K562 (cell line): Measurements from ENCODE around the gene ILF3. TPM values are rescaled to one million over a fixed set of nuclear protein-coding genes. Genes with fewer than 3 reads are reported as not detected.

ENCODE experiments used
- ATAC-seq: fragments of 200-7000 bp; cut with Tn5 transposase; 3 replicates; pipeline ENCODE4 v1.9.1; 2020; ENCODE audit warnings: moderate library complexity
- BruUV-seq: library from RNA; stranded (reverse); fragments of 400-500 nt; replicated peaks from 2 replicates; lab custom pipeline; 2021; lab: Mats Ljungman, UMichigan
- CTCF ChIA-PET: fragments of 300-600 bp; formaldehyde crosslinking; extraction: SDS; loops from one replicate; lab custom pipeline; 2021; ENCODE audit warnings: low intra/inter-chr PET ratio; lab: Yijun Ruan, JAX
- POLR2A ChIA-PET: fragments of 300-600, 350-650 bp; sonication (Branson Sonifier 250); formaldehyde crosslinking; extraction: SDS; loops from one replicate; lab custom pipeline; 2021; ENCODE audit warnings: antibody characterized with exemption, inconsistent platforms; lab: Yijun Ruan, JAX
- DNase-seq, 4 experiments: peaks; one replicate each; pipeline versions ENCODE4 v3.0.0 to v3.0.0-alpha.2; 2011 to 2018; ENCODE audit warnings: low spot score in 3 of 4, mixed read lengths in 3 of 4; ENCODE audit errors: extremely low read depth in 1 of 4
- FAIRE-seq: peaks from 2 replicates; lab custom pipeline; 2011; peaks lifted over from hg19 to GRCh38; lab: Jason Lieb, UNC
- H2AFZ ChIP-seq: 2 replicates; pipeline ENCODE4 v1.6.0; 2011; ENCODE audit warnings: low read depth, low read length, control low read depth, inconsistent platforms
- H3K27ac ChIP-seq: fragments of 200-600 bp; 3 replicates; pipeline ENCODE4 v1.8.0; 2011; ENCODE audit warnings: low read depth, mild to moderate bottlenecking, control low read depth, inconsistent platforms, low read length, moderate library complexity, mixed read lengths; ENCODE audit errors: extremely low read depth
- H3K27me3 ChIP-seq, 2 experiments: fragments of 300-600 bp in 1 of 2; 2 replicates in 1 of 2; 3 replicates in 1 of 2; pipeline versions ENCODE4 v1.6.0 to v1.8.0; 2011; ENCODE audit warnings: inconsistent platforms in 2 of 2, low read length in 2 of 2, mild to moderate bottlenecking in 1 of 2, mixed read lengths in 1 of 2, moderate library complexity in 1 of 2; ENCODE audit not compliant: control insufficient read depth in 2 of 2, insufficient read depth in 2 of 2
- H3K36me3 ChIP-seq: fragments of 300-600 bp; 3 replicates; pipeline ENCODE4 v1.8.0; 2011; ENCODE audit warnings: mild to moderate bottlenecking, low read length, inconsistent platforms; ENCODE audit not compliant: control insufficient read depth, insufficient read depth
- H3K4me1 ChIP-seq, 2 experiments: fragments of 200-600 bp in 1 of 2; replicated peaks in 1 of 2; 2 replicates in 1 of 2; 3 replicates in 1 of 2; pipeline versions ENCODE4 v1.5.1 to v1.8.0; 2011; ENCODE audit warnings: inconsistent platforms in 2 of 2, low read length in 2 of 2, mild to moderate bottlenecking in 1 of 2, mixed read lengths in 1 of 2, moderate library complexity in 1 of 2; ENCODE audit not compliant: control insufficient read depth in 2 of 2, insufficient read depth in 2 of 2
- H3K4me2 ChIP-seq: 2 replicates; pipeline ENCODE4 v1.6.1; 2011; ENCODE audit warnings: low read length, control low read depth, inconsistent platforms, mixed read lengths; ENCODE audit not compliant: insufficient read depth
- H3K4me3 ChIP-seq: fragments of 200-600 bp; sonication (generic), shearing (Covaris generic); 2 replicates; pipeline ENCODE4 v1.5.1; 2016; ENCODE audit warnings: control low read depth, inconsistent platforms
- H3K79me2 ChIP-seq: fragments of 200-600 bp; 3 replicates; pipeline ENCODE4 v1.8.0; 2011; ENCODE audit warnings: low read length, inconsistent platforms; ENCODE audit not compliant: control insufficient read depth, insufficient read depth
- H3K9ac ChIP-seq, 2 experiments: 2 replicates each; pipeline versions ENCODE4 v1.6.0 to v1.6.1; 2011; ENCODE audit warnings: low read depth in 2 of 2, low read length in 2 of 2, control low read depth in 1 of 2, inconsistent platforms in 1 of 2, mild to moderate bottlenecking in 1 of 2, mixed read lengths in 1 of 2; ENCODE audit not compliant: insufficient read depth in 1 of 2
- H3K9me1 ChIP-seq: one replicate; pipeline ENCODE4 v1.6.0; 2011; ENCODE audit warnings: inconsistent platforms, mild to moderate bottlenecking, low read length, moderate library complexity; ENCODE audit not compliant: control insufficient read depth, insufficient read depth
- H3K9me3 ChIP-seq: replicated peaks from 2 replicates; pipeline ENCODE4 v1.5.1; 2011; ENCODE audit warnings: low read depth, low read length, inconsistent platforms; ENCODE audit not compliant: control insufficient read depth, insufficient read depth
- H4K20me1 ChIP-seq: replicated peaks from 2 replicates; pipeline ENCODE4 v1.6.1; 2011; ENCODE audit warnings: low read length, inconsistent platforms, mixed read lengths; ENCODE audit not compliant: control insufficient read depth, insufficient read depth
- ADNP ChIP-seq: fragments of 200-800 bp; sonication (Bioruptor generic); IDR thresholded peaks from 2 replicates; pipeline ENCODE4 v1.6.1; 2016; ENCODE audit warnings: missing genetic modification characterization, missing compliant biosample characterization
- BRF1 ChIP-seq: IDR thresholded peaks from 3 replicates; pipeline ENCODE4 v1.6.1; 2011; ENCODE audit warnings: borderline replicate concordance, mild to moderate bottlenecking; ENCODE audit not compliant: insufficient read length; ENCODE audit errors: extremely low read depth
- BRF2 ChIP-seq: IDR thresholded peaks from 3 replicates; pipeline ENCODE4 v1.6.1; 2011; ENCODE audit warnings: borderline replicate concordance, mild to moderate bottlenecking; ENCODE audit not compliant: insufficient read length, insufficient read depth
- KLF10 ChIP-seq: fragments of 250-450 bp; sonication (Bioruptor Pico); IDR thresholded peaks from 2 replicates; pipeline ENCODE4 v1.6.1; 2021; ENCODE audit warnings: matching md5 sums
- MTA1 ChIP-seq: fragments of 450-650 bp; IDR thresholded peaks from 2 replicates; pipeline ENCODE4 v1.6.1; 2017; ENCODE audit warnings: borderline replicate concordance
- NFE2L1 ChIP-seq: fragments of 450-650 bp; IDR thresholded peaks from 2 replicates; pipeline ENCODE4 v1.6.1; 2016; ENCODE audit warnings: missing genetic modification characterization, low read depth, mild to moderate bottlenecking, missing compliant biosample characterization, moderate library complexity, borderline replicate concordance
- OTX1 ChIP-seq: fragments of 450-650 bp; formaldehyde crosslinking; IDR thresholded peaks from 2 replicates; pipeline ENCODE4 v1.4.0; 2022; ENCODE audit warnings: mild to moderate bottlenecking
- PTBP1 ChIP-seq: fragments of 200-400 bp; formaldehyde crosslinking; IDR thresholded peaks from 2 replicates; pipeline ENCODE4 v1.6.1; 2017; ENCODE audit warnings: low read depth, low read length
- RBM22 ChIP-seq: fragments of 200-400 bp; formaldehyde crosslinking; IDR thresholded peaks from 2 replicates; pipeline ENCODE4 v1.6.1; 2018; ENCODE audit warnings: low read length, low read depth; ENCODE audit not compliant: poor library complexity, severe bottlenecking
- RCOR1 ChIP-seq, 2 experiments: IDR thresholded peaks; 2 replicates each; pipeline ENCODE4 v1.6.1; 2012; ENCODE audit warnings: low read depth in 2 of 2, low read length in 2 of 2, borderline replicate concordance in 1 of 2, improper control_type of control experiment in 1 of 2
- XRCC5 ChIP-seq: fragments of 200-400 bp; formaldehyde crosslinking; IDR thresholded peaks from 2 replicates; pipeline ENCODE4 v1.6.1; 2017; ENCODE audit warnings: low read depth, mild to moderate bottlenecking, low read length
- ZKSCAN8 ChIP-seq: fragments of 200-800 bp; sonication (Bioruptor generic); IDR thresholded peaks from 2 replicates; pipeline ENCODE4 v1.6.1; 2016; ENCODE audit warnings: missing genetic modification characterization, missing compliant biosample characterization
- ZNF263 ChIP-seq: sonication (generic); formaldehyde crosslinking; IDR thresholded peaks from 2 replicates; pipeline ENCODE4 v1.8.0; 2022; ENCODE audit warnings: mild to moderate bottlenecking, missing genetic modification reagents, borderline replicate concordance
- ZNF431 ChIP-seq: sonication (generic); formaldehyde crosslinking; IDR thresholded peaks from 2 replicates; pipeline ENCODE4 v1.8.0; 2022; ENCODE audit warnings: mild to moderate bottlenecking, missing genetic modification reagents
- WGBS: fragments of 100-300 bp; shearing (Covaris generic); methylation state at CpG from one replicate; pipeline ENCODE4 v1.1.6; 2016; ENCODE audit warnings: low coverage, mixed read lengths; ENCODE audit not compliant: insufficient coverage; ENCODE audit errors: missing lambda C conversion rate; 5-methylcytosine and 5-hydroxymethylcytosine counted together
- in situ Hi-C: fragments of 300-500 bp; cut with MboI; formaldehyde crosslinking; loops from 4 replicates; pipeline ENCODE4 v1.15.0; 2018; ENCODE audit warnings: inconsistent platforms, mixed read lengths
- intact Hi-C: fragments of 100-400 bp; cut with micrococcal nuclease; formaldehyde crosslinking; loops from 2 replicates; pipeline ENCODE4 v1.14.2; 2022
- polyA plus RNA-seq, 8 experiments: library from polyadenylated mRNA; depleted of rRNA in 4 of 8; stranded (reverse) in 5 of 8; unstranded in 3 of 8; fragments of >200 nt; fragmentation: Nextera tagmentation in 2 of 8; fragmentation: Illumina TruSeq in 1 of 8; extraction: Ambion mirVana in 2 of 8; extraction: Trizol in 1 of 8; gene quantifications; 2 replicates each; pipeline versions ENCODE4 v1.2.1 to v1.2.3, GENCODE V29; 2011 to 2014; ENCODE audit warnings: inconsistent platforms in 1 of 8, missing spikeins in 1 of 8
- total RNA-seq, 7 experiments: library from RNA; depleted of rRNA in 6 of 7; stranded (reverse); fragments of >200 nt in 6 of 7; fragmentation: Illumina TruSeq in 2 of 7; extraction: Trizol in 2 of 7; gene quantifications; 2 replicates each; pipeline versions ENCODE4 v1.2.1 to v1.2.3, GENCODE V29; 2011 to 2021; ENCODE audit warnings: low replicate concordance in 1 of 7
- TF ChIP-seq, protein P1 (sequence below): fragments of 250-450 bp; sonication (Bioruptor Pico); IDR thresholded peaks from 2 replicates; pipeline ENCODE4 v1.4.0; 2020

ILF3 gene
- total and polyA plus RNA-seq, 9 of the 15 experiments (the other 6 are each of a cell fraction or from before 2014, with no cell fraction given), result 26.0 to 453 (median 175) TPM

DNA sequence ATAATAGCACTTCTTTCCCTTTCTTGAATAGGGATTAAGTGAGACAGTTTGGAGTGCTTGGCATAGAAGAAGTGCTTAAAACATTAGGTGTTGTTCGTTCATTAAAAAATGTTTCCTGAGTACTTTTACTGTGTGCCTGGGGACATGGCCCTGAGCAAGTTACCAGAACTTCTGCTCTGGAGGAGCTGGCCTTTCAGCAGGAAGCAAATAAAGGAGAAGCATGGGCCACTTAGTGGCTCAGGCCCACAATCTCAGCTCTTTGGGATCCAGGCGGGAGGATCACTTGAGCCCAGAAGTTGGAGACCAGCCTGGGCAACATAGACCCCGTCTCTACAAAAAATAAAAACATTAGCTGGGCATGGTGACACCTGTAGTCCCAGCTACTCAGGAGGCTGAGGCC is 69.4 kb downstream of the ILF3 start:
- FAIRE-seq, result no peak

More for the DNA sequence above, 69.4 kb downstream of the ILF3 start:
- in situ Hi-C loops, result no loop called here
- H3K4me3 ChIP-seq, result no peak overlapping the region
- intact Hi-C loops, result no loop called here
- H3K9me3 ChIP-seq, result no peaks in the 10 kb centered on the region
- CTCF ChIA-PET, result no interaction called here
- no TSS peak for BruUV-seq
- no peak overlapping the region for H3K9ac ChIP-seq
- DNase-seq (no peak), ATAC-seq (no peak)
- peaks cover 99% of the 10 kb centered on the region for H3K79me2 ChIP-seq
- H3K4me1 ChIP-seq, result peaks cover 16 to 30% of the 10 kb centered on the region in 2 experiments; a peak in 4 of 5 replicates
- TF ChIP-seq PTBP1 (no peak), ZKSCAN8 (CRISPR knock-in tag) (no peak), NFE2L1 (no peak), RBM22 (no peak), XRCC5 (no peak), OTX1 (CRISPR knock-in tag) (no peak), KLF10 (CRISPR knock-in tag) (no peak), ADNP (no peak), MTA1 (no peak), ZNF431 (CRISPR knock-in tag) (no peak), RCOR1 (IDR thresholded peaks at IDR 0.05; ENCODE audit: borderline replicate concordance in 1 of 2, low read depth in 2 of 2, low read length in 2 of 2) (no peak), ZNF263 (CRISPR knock-in tag) (no peak), BRF1 (no peak), BRF2 (no peak)
- TF ChIP-seq, protein P1, sequence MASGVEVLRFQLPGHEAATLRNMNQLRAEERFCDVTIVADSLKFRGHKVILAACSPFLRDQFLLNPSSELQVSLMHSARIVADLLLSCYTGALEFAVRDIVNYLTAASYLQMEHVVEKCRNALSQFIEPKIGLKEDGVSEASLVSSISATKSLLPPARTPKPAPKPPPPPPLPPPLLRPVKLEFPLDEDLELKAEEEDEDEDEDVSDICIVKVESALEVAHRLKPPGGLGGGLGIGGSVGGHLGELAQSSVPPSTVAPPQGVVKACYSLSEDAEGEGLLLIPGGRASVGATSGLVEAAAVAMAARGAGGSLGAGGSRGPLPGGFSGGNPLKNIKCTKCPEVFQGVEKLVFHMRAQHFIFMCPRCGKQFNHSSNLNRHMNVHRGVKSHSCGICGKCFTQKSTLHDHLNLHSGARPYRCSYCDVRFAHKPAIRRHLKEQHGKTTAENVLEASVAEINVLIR, result no peak
- WGBS, result 91% methylated on average over 3 of the region's 3 CpGs
- POLR2A ChIA-PET, result interaction anchor here (1.6 kb wide), 1 partner anchor 10 kb away, joined by 4 read pairs; no protein-coding TSS in a partner anchor
- H3K4me2 ChIP-seq, result no peak overlapping the region
- H4K20me1 ChIP-seq, result peaks cover 64% of the 10 kb centered on the region
- peaks cover 8% of the 10 kb centered on the region for H3K9me1 ChIP-seq
- H3K36me3 ChIP-seq, result peaks cover 56% of the 10 kb centered on the region
- H2AFZ ChIP-seq, result no peak overlapping the region
- H3K27me3 ChIP-seq, result no peaks in the 10 kb centered on the region
- H3K27ac ChIP-seq, result no peak overlapping the region
